Skin epidermis (tissue), 12 donors: Measurements from ENCODE around the gene GDF11.

Experiments
- H3K27ac ChIP-seq, 21 experiments: fragments of 200-600 bp; sonication (generic) in 11 of 21; one replicate each; pipeline ENCODE4 v1.5.0; 2020; ENCODE audit warnings: mild to moderate bottlenecking in 3 of 21, inconsistent platforms in 2 of 21, moderate library complexity in 2 of 21
- H3K4me3 ChIP-seq, 7 experiments: fragments of 200-600 bp; sonication (generic) in 2 of 7; one replicate each; pipeline ENCODE4 v1.5.0; 2020; ENCODE audit warnings: inconsistent platforms in 2 of 7, mild to moderate bottlenecking in 2 of 7, moderate library complexity in 1 of 7

Gene GDF11

GRCh38 chr12:55762646-55763045 lies 19.7 kb downstream of the GDF11 start:
- no peak overlapping the region for H3K27ac ChIP-seq

GRCh38 chr12:55765736-55766290 lies 22.9 kb downstream of the GDF11 start:
- H3K27ac ChIP-seq: no peak overlapping the region
- no peak overlapping the region for H3K4me3 ChIP-seq

More at GRCh38 chr12:55762646-55763045, 19.7 kb downstream of the GDF11 start:
- no peak overlapping the region for H3K4me3 ChIP-seq

- no peak overlapping the region for H3K4me3 ChIP-seq
- H3K27ac ChIP-seq: no peak overlapping the region
Measured at GRCh38 chr12:55767156-55767555, 24.2 kb downstream of the GDF11 start.

- H3K27ac ChIP-seq: no peak overlapping the region
- no peak overlapping the region for H3K4me3 ChIP-seq
Measured at GRCh38 chr12:55771736-55772135, 28.8 kb downstream of the GDF11 start.

- H3K4me3 ChIP-seq: no peak overlapping the region
- no peak overlapping the region for H3K27ac ChIP-seq
Measured at GRCh38 chr12:55777856-55778255, 34.9 kb downstream of the GDF11 start.

- H3K27ac ChIP-seq: no peak overlapping the region
- no peak overlapping the region for H3K4me3 ChIP-seq
Measured at GRCh38 chr12:55780685-55781084, 37.8 kb downstream of the GDF11 start.

- H3K27ac ChIP-seq: no peak overlapping the region
- H3K4me3 ChIP-seq: no peak overlapping the region
Measured at GRCh38 chr12:55788546-55788945, 45.6 kb downstream of the GDF11 start.

- no peak overlapping the region for H3K4me3 ChIP-seq
- no peak overlapping the region for H3K27ac ChIP-seq
Measured at GRCh38 chr12:55789171-55789570, 46.2 kb downstream of the GDF11 start.

- Histone ChIP-seq H3K4me3 (no peak overlapping the region), H3K27ac (no peak overlapping the region)
Measured at GRCh38 chr12:55789893-55790292, 47.0 kb downstream of the GDF11 start.

- Histone ChIP-seq H3K27ac (no peak overlapping the region), H3K4me3 (no peak overlapping the region)
Measured at GRCh38 chr12:55795950-55796349, 53.0 kb downstream of the GDF11 start.

- Histone ChIP-seq H3K4me3 (no peak overlapping the region), H3K27ac (no peak overlapping the region)
Measured at GRCh38 chr12:55797068-55797467, 54.1 kb downstream of the GDF11 start.

- Histone ChIP-seq H3K27ac (no peak overlapping the region), H3K4me3 (no peak overlapping the region)
Measured at GRCh38 chr12:55797550-55797949, 54.6 kb downstream of the GDF11 start.
